Choroid plexus epithelial cell (primary cell): ENCODE data around the gene FLAD1.
A peak's percentile ranks its signal among the peaks of the same experiment; 100 is the strongest.

Experiments
- DNase-seq: peaks from one replicate; pipeline ENCODE4 v3.0.0-alpha.2; 2010; ENCODE audit warnings: low read depth
- H3K4me3 ChIP-seq: 2 replicates; pipeline ENCODE4 v1.5.1; 2011; ENCODE audit warnings: low read depth, mild to moderate bottlenecking, control low read depth, low read length, moderate library complexity
- TF ChIP-seq, protein P1 (sequence below): conservative IDR thresholded peaks from 2 replicates; pipeline ENCODE4 v1.5.1; 2011; ENCODE audit warnings: low read depth, mild to moderate bottlenecking, control low read depth, inconsistent platforms, low read length, moderate library complexity

The FLAD1 gene

DNA sequence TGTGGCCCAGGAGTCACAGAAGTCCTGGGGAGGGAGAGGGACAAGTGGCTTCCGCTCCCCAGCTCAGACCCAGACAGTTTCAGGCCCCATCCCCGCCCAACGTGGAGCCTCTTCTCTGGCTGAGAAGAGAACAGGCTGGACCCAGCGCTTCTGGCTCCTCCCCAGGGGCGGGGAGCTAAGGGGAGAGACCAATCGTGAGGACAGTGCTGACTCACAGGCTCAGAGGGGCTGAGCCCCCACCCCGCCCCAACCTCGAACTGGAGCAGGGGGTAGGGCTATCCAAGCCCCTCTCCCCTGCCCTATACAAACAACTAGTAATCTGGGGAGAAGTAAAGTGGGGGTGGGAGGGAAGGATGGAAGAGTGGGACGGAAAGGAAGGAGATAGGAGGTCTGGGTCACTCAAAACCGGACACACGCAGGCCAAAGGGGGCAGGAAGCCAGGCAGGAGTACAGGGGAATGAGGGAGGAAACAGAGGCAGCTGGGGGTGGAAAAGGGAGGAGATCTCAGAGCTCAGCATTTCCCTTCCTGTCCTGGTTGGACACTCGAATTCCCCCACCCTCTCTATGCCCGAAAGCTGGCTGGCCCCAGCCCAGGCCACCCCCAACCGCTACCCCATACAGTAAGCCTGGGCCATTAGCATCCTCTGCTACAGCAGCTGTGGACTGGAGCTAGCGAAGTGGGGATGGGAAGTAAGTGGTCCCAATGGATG is 12.4 kb upstream of the FLAD1 start, which contains the start of gene SHC1:
Gene SHC1, minus strand, starts transcription at position 117 of the 710 bp plus-strand sequence. CDS start 221 bp downstream, outside the sequence.
- peak within 1 kb of the TSS; percentile 71 for H3K4me3 ChIP-seq
- TF ChIP-seq, protein P1, sequence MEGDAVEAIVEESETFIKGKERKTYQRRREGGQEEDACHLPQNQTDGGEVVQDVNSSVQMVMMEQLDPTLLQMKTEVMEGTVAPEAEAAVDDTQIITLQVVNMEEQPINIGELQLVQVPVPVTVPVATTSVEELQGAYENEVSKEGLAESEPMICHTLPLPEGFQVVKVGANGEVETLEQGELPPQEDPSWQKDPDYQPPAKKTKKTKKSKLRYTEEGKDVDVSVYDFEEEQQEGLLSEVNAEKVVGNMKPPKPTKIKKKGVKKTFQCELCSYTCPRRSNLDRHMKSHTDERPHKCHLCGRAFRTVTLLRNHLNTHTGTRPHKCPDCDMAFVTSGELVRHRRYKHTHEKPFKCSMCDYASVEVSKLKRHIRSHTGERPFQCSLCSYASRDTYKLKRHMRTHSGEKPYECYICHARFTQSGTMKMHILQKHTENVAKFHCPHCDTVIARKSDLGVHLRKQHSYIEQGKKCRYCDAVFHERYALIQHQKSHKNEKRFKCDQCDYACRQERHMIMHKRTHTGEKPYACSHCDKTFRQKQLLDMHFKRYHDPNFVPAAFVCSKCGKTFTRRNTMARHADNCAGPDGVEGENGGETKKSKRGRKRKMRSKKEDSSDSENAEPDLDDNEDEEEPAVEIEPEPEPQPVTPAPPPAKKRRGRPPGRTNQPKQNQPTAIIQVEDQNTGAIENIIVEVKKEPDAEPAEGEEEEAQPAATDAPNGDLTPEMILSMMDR, result no peak
- DNase-seq, result peak; percentile 94

DNA sequence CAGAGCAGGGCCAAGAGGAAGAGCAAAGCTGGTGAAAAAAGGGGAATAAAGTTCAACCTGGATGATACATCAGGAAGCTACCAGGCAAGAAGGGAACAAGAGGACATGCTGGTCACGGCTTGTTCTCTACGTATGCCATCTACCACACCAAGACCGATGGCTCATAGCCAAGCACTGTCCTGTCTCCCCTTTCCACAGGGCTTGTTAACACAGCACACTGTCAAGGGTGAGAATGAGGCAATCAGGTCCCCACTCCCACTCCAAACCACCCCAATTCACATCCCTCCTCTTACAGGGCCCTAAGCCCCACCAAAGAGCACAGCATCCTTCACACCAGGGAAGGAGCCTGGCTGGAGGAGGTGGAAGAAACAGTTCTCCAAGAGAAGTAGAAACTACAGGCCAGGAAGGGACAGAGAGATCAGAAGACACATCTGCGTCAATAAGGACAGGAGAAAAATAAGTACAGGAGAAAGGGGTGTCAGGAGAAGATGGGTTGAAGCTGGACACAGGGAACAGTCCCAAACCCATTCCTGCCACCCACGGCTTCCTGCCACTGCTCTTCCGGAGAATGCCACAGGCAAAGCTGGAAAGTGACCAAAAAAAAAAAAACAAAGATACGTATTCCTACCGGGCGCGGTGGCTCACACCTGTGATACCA is 11.7 kb upstream of the FLAD1 start:
- TF ChIP-seq, protein P1, result no peak
- peak overlapping the region; percentile 71 for H3K4me3 ChIP-seq
- peak; percentile 61 for DNase-seq

GRCh38 chr1:154972213-154972516 is 11.0 kb upstream of the FLAD1 start:
- TF ChIP-seq, protein P1, result no peak
- peak overlapping the region; percentile 83 for H3K4me3 ChIP-seq

GRCh38 chr1:154972517-154973343 is 10.4 kb upstream of the FLAD1 start:
- TF ChIP-seq, protein P1, result no peak
- peak overlapping the region; percentile 83 for H3K4me3 ChIP-seq
- peak; percentile 92 for DNase-seq

More at GRCh38 chr1:154972213-154972516, 11.0 kb upstream of the FLAD1 start:
- no peak for DNase-seq

GRCh38 chr1:154973344-154974101 is 9.6 kb upstream of the FLAD1 start:
- TF ChIP-seq, protein P1, result peak; percentile 43
- DNase-seq, result peak; percentile 98
- H3K4me3 ChIP-seq, result peak overlapping the region; percentile 83

DNA sequence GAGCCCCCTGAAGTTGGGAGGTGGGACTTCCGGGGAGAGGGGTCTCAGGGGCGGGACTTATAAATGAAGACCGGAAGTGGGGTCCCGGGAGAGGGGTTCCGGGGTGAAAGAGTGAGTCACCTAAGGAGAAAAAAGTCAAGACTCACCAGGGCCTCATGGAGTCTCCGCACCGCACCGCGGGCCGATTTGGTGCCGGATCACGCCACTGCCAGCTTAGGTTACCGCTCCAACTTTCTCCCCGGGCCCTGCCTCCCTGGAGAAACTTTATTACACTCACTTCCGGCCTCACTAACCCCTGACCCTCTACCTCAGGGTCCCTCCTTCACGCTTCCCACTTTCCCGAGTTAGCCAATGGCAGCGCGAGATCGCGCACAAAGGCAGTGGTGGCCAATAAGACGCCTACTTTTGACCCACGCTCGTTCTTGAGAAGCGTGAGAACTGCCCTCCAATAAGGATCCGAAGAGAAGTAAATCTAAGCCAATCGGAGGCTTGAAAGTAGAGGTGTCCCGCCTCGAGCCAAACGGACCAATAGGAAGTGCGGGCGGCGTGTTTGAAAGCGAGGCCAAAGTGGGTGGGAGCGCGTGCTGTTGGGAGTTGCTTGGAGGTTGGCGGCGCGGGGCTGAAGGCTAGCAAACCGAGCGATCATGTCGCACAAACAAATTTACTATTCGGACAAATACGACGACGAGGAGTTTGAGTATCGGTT is 8.9 kb upstream of the FLAD1 start, which contains the start of gene CKS1B:
Gene CKS1B, plus strand, starts transcription at position 580 of the 706 bp plus-strand sequence. Its CDS starts 65 bp downstream, at position 645.
- peak; percentile 100 for DNase-seq
- TF ChIP-seq, protein P1, result no peak
- H3K4me3 ChIP-seq, result peak within 1 kb of the TSS; percentile 83
